Vagina (tissue), 2 donors: Measurements from ENCODE around the gene EIF3D. TPM values are rescaled to one million over a fixed set of nuclear protein-coding genes. Genes with fewer than 3 reads are reported as not detected.

ENCODE experiments used
- DNase-seq, 2 donors: peaks; one replicate each; pipeline ENCODE4 v3.0.0-alpha.2; 2017; ENCODE audit errors: extremely low spot score in 2 of 2
- H3K27ac ChIP-seq: fragments of 200-600 bp; sonication (generic); one replicate; pipeline ENCODE4 v1.5.1; 2019
- H3K27me3 ChIP-seq: fragments of 200-600 bp; sonication (generic); one replicate; pipeline ENCODE4 v1.5.1; 2019
- H3K36me3 ChIP-seq, 2 donors: fragments of 200-600 bp; sonication (generic); one replicate each; pipeline ENCODE4 v1.5.1; 2017 to 2019
- H3K4me1 ChIP-seq: fragments of 200-600 bp; sonication (generic); one replicate; pipeline ENCODE4 v1.5.1; 2019
- H3K4me3 ChIP-seq, 2 donors: fragments of 200-600 bp; sonication (generic); 1 replicate in 1 of 2; 2 replicates in 1 of 2; pipeline ENCODE4 v1.5.1; 2016 to 2019
- H3K9me3 ChIP-seq: fragments of 200-600 bp; sonication (generic); one replicate; pipeline ENCODE4 v1.5.1; 2019
- POLR2A ChIP-seq, 2 donors: fragments of 450-650 bp; IDR thresholded peaks; one replicate each; pipeline ENCODE4 v1.6.1; 2017; ENCODE audit warnings: antibody characterized with exemption in 2 of 2, mild to moderate bottlenecking in 2 of 2, moderate library complexity in 2 of 2
- POLR2AphosphoS5 ChIP-seq, 2 donors: sonication (generic); formaldehyde crosslinking; IDR thresholded peaks; one replicate each; pipeline ENCODE4 v1.9.0; 2017; ENCODE audit warnings: antibody characterized with exemption in 2 of 2, mild to moderate bottlenecking in 2 of 2, low read depth in 1 of 2; ENCODE audit not compliant: insufficient read depth in 1 of 2
- intact Hi-C: fragments of 100-400 bp; cut with DNase I; formaldehyde crosslinking; loops from one replicate; pipeline ENCODE4 v1.15.1; 2023
- total RNA-seq: library from RNA; depleted of rRNA; stranded (reverse); fragments of >200 nt; gene quantifications from one replicate; pipeline ENCODE4 v1.2.3, GENCODE V29; 2016
- TF ChIP-seq, protein P1 (sequence below), 3 experiments: fragments of 450-650 bp in 2 of 3; fragments of 200-600 bp in 1 of 3; sonication (generic) in 1 of 3; IDR thresholded peaks; one replicate each; pipeline ENCODE4 v1.5.1; 2017 to 2019; ENCODE audit warnings: antibody characterized with exemption in 3 of 3, mild to moderate bottlenecking in 2 of 3, moderate library complexity in 2 of 3

EIF3D gene
- total RNA-seq, 1 donor from 2014 or later: 266 TPM

DNA sequence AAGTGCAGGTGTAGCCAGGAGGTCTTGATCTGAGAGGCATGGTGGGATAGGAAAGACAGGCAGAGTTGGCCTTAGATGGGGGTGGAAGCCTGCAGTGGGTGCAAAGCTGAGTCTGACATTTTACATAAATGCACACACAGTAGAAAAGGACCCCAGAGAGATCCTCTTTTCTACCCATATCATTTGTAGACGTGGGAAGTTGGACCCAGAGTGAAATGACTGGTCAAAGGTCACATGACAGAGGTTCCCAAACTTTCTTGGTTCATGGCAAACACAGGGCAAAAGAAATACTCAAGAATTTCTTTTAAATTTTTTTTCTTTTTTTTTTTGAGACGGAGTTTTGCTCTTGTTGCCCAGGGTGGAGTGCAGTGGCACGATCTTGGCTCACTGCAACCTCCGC, 16.0 kb downstream of the EIF3D start:
- intact Hi-C loops: no loop called here
- H3K27me3 ChIP-seq: no peaks in the 10 kb centered on the region
- no peaks in the 10 kb centered on the region for H3K9me3 ChIP-seq
- no peak overlapping the region for H3K27ac ChIP-seq
- no peak for DNase-seq
- no peak overlapping the region for H3K4me3 ChIP-seq
- H3K4me1 ChIP-seq: peaks cover 12% of the 10 kb centered on the region
- TF ChIP-seq POLR2AphosphoS5 (IDR thresholded peaks at IDR 0.05; ENCODE audit: insufficient read depth in 1 of 2, low read depth in 1 of 2): no peak
- H3K36me3 ChIP-seq: peaks cover 3 to 77% of the 10 kb centered on the region in 2 donors

DNA sequence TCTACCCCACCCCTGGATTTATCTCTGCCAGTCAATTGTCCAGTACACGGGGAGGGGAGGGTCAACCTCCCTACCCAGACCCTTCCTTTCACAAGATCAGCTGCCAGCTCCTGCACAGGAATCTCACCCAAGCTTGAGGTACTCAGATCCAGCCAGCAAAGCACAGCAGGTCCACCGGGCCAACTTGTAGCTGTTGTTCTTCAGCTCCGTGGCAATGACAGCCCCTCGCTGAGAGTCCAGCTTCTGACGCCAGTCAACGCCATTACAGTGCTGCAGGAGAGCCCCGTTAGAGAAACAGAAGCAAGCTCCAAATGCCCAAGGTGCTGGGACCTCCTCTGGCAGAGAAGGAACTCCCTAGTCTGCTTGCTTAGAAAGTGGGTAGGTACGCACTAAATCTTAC, 16.6 kb downstream of the EIF3D start:
- Histone ChIP-seq H3K27me3 (no peaks in the 10 kb centered on the region), H3K4me1 (peaks cover 15% of the 10 kb centered on the region), H3K4me3 (no peak overlapping the region), H3K27ac (no peak overlapping the region), H3K9me3 (no peaks in the 10 kb centered on the region), H3K36me3 (peaks cover 3 to 70% of the 10 kb centered on the region in 2 donors)
- no peak for DNase-seq
- TF ChIP-seq POLR2AphosphoS5 (IDR thresholded peaks at IDR 0.05; ENCODE audit: insufficient read depth in 1 of 2, low read depth in 1 of 2) (no peak), POLR2A (IDR thresholded peaks at IDR 0.05) (no peak)
- TF ChIP-seq, protein P1, sequence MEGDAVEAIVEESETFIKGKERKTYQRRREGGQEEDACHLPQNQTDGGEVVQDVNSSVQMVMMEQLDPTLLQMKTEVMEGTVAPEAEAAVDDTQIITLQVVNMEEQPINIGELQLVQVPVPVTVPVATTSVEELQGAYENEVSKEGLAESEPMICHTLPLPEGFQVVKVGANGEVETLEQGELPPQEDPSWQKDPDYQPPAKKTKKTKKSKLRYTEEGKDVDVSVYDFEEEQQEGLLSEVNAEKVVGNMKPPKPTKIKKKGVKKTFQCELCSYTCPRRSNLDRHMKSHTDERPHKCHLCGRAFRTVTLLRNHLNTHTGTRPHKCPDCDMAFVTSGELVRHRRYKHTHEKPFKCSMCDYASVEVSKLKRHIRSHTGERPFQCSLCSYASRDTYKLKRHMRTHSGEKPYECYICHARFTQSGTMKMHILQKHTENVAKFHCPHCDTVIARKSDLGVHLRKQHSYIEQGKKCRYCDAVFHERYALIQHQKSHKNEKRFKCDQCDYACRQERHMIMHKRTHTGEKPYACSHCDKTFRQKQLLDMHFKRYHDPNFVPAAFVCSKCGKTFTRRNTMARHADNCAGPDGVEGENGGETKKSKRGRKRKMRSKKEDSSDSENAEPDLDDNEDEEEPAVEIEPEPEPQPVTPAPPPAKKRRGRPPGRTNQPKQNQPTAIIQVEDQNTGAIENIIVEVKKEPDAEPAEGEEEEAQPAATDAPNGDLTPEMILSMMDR (IDR thresholded peaks at IDR 0.05): no peak
- intact Hi-C loops: no loop called here

- TF ChIP-seq POLR2A (IDR thresholded peaks at IDR 0.05) (no peak), POLR2AphosphoS5 (IDR thresholded peaks at IDR 0.05; ENCODE audit: insufficient read depth in 1 of 2, low read depth in 1 of 2) (no peak)
- TF ChIP-seq, protein P1 (IDR thresholded peaks at IDR 0.05): peak in 1 of 3 experiments; percentile 1
- intact Hi-C loops: no loop called here
- no peaks in the 10 kb centered on the region for H3K9me3 ChIP-seq
- peaks cover 23% of the 10 kb centered on the region for H3K4me1 ChIP-seq
- peaks cover 3 to 59% of the 10 kb centered on the region in 2 donors for H3K36me3 ChIP-seq
- H3K4me3 ChIP-seq: no peak overlapping the region
- H3K27ac ChIP-seq: no peak overlapping the region
- DNase-seq: no peak
- no peaks in the 10 kb centered on the region for H3K27me3 ChIP-seq
Observed at GRCh38 chr22:36510966-36511881, 17.7 kb downstream of the EIF3D start.

DNA sequence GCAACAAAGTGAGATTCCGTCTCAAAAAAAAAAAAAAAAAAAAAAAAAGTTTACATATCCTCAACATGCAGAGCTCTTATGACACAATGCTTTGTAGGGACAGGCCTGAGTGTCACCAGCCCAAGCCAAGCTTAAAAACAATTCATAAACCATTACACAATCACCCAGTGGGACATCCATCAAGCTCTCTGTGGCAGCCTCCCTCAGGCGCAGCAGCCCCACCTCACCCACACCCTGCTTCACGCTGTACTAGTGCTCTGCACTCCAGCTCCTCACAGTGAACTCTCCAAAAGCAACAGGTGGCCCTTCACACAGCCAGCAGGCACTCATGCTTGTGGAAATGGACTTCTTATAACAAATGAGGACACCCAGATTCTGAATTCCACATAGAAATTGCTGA, 18.6 kb downstream of the EIF3D start:
- Histone ChIP-seq H3K27ac (no peak overlapping the region), H3K4me3 (no peak overlapping the region), H3K4me1 (peaks cover 28% of the 10 kb centered on the region), H3K36me3 (peaks cover 3 to 51% of the 10 kb centered on the region in 2 donors), H3K27me3 (no peaks in the 10 kb centered on the region), H3K9me3 (no peaks in the 10 kb centered on the region)
- DNase-seq: no peak
- TF ChIP-seq POLR2AphosphoS5 (IDR thresholded peaks at IDR 0.05; ENCODE audit: insufficient read depth in 1 of 2, low read depth in 1 of 2): peak; percentile 11 to 45
- no peak for TF ChIP-seq POLR2A (IDR thresholded peaks at IDR 0.05)
- intact Hi-C loops: no loop called here

DNA sequence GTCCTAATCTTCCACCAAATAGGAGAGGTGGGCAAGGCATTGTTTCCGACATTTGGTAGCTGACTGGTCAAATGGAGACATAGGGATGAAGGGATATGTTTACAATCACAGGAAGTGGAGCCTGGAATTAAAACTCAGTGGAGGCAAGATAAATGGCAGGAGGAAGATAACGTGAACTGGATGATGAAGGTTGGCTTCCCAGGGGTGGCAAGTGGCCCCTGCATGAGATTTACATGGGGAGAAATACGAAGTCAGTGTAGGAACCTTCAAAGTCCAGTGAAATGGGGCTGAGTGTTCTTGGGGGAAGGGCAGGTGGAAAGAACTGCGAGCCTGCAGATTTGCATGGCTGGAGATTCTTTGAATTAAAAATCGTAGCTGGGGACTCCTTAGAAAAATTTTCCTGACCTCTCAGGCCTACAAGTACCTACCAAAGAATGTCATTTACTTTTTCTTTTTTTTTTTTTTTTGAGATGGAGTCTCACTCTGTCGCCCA, 21.4 kb downstream of the EIF3D start:
- no peak for DNase-seq
- peak overlapping the region; percentile 51 to 53 for H3K4me3 ChIP-seq
- peaks cover 37% of the 10 kb centered on the region for H3K4me1 ChIP-seq
- H3K27ac ChIP-seq: peak overlapping the region; percentile 82
- no peak for TF ChIP-seq POLR2A (IDR thresholded peaks at IDR 0.05)
- peaks cover 3 to 27% of the 10 kb centered on the region in 2 donors for H3K36me3 ChIP-seq
- intact Hi-C loops: no loop called here
- no peaks in the 10 kb centered on the region for H3K27me3 ChIP-seq
- H3K9me3 ChIP-seq: no peaks in the 10 kb centered on the region

DNA sequence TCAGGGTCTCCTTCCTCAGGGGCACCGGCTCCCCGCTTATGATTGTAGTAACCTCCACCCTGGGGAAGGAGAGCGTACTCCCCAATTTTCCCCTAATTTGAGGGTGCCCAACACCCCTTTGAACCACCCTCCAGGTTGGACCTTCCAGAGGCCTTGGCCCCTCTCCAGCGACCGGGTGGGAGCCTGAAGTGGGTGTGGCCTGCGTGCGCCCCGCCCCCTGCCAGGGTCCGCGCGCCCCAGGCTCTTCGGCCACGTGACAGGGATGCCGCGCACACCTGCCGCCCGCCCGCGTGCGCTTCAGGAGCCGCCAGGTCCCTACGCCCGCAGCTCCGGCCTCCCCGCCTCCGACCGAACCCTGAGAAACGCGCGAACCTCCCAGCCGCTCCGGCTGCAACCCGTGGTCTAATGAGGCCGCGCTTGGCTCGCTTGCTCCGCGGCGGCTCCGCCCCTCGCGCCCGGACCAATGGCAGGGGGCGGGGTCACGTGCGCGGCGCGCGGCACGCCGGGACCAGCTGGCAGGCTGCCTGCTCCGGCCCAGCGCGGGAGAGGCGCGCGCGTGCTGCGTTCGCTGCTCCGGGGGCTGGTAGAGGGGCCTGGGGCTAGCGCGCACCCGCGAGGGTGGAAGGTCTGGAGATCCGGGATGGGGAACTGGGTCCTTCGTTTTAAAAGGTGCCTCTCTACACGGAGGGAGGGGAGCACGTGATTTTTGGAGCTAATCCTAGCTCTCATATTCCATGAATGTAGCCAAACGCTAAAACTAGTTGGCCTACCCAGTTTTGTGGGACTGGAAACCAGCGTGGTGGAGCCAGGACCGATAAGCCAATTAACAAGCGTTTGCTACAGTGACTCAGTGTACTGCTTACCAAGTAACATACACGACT, 22.1 kb downstream of the EIF3D start, which contains the start of gene FOXRED2:
TSS of gene FOXRED2 (minus strand) at position 404 of the 881 bp plus-strand sequence. CDS start 618 bp downstream, outside the sequence.
- H3K4me1 ChIP-seq: peaks cover 37% of the 10 kb centered on the region
- peaks cover 3 to 20% of the 10 kb centered on the region in 2 donors for H3K36me3 ChIP-seq
- peak; percentile 47 to 56 for TF ChIP-seq POLR2A (IDR thresholded peaks at IDR 0.05)
- TF ChIP-seq, protein P1 (IDR thresholded peaks at IDR 0.05): no peak
- peak in 1 of 2 donors; percentile 78 for TF ChIP-seq POLR2AphosphoS5 (IDR thresholded peaks at IDR 0.05; ENCODE audit: insufficient read depth in 1 of 2, low read depth in 1 of 2)
- no peak for DNase-seq
- H3K9me3 ChIP-seq: no peaks in the 10 kb centered on the region
- intact Hi-C loops: no loop called here
- H3K27me3 ChIP-seq: no peaks in the 10 kb centered on the region
- peak within 1 kb of the TSS; percentile 82 for H3K27ac ChIP-seq
- H3K4me3 ChIP-seq: peak within 1 kb of the TSS; percentile 51 to 53
